ENCODE measurements around the gene RPLP2. TPM values are rescaled to one million over a fixed set of nuclear protein-coding genes. Genes with fewer than 3 reads are reported as not detected.

The RPLP2 gene
- polyA plus RNA-seq, 3 donors: 827 to 976 (median 885) TPM

DNA sequence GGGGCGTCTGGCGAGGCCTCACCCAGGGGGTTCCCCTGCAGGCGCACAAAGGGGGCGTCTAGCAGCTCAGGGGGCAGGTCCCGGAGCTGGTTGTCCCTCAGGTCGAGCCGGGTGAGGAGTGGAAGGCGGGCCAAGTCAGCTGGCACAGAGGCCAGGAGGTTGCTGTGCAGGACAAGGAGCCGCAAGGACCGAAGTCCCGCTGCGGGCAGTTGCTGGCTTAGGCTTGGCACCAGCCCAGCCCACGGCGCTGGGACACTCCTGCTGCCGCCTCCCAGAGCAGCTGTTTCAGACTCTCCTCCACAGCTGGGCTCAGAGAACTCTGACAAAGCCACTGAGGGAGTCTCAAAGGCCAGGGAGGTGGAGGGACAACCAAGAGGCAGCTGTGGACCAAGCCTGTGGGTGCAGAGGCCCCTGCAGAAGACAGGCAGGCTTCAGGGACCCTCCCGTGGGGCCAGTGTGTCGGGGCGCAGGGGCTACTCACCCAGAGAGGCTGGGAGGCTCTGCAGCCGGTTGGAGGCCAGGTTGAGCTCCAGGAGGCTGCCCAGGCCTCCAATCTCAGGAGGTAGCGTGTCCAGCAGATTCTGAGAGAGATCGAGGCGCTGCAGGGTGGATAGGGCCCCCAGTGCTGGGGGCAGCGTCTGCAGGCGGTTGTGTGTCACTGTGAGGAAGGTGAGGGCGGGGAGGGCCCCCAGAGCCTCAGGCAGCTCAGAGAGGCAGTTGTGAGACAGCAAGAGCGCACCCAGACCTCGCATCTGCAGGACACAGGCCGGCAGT lies 6.9 kb upstream of the RPLP2 start:
- no peak for DNase-seq (ENCODE audit: low read depth in 3 of 3, low spot score in 2 of 3)

DNA sequence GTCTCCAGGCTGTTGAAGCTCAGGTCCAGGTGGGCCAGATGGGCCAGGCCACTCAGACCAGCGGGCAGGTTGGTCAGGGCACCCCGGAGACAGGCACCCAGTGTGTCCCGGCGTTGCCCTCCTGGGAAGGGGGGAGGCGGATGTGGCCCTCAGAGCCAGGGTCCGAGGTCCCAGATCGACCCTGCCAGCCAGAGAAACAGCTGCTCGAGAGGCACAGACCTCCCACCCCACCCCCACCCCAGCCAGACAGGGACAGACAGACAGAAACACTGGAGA lies 6.4 kb upstream of the RPLP2 start:
- no peak for DNase-seq (ENCODE audit: low read depth in 3 of 3, low spot score in 2 of 3)

DNA sequence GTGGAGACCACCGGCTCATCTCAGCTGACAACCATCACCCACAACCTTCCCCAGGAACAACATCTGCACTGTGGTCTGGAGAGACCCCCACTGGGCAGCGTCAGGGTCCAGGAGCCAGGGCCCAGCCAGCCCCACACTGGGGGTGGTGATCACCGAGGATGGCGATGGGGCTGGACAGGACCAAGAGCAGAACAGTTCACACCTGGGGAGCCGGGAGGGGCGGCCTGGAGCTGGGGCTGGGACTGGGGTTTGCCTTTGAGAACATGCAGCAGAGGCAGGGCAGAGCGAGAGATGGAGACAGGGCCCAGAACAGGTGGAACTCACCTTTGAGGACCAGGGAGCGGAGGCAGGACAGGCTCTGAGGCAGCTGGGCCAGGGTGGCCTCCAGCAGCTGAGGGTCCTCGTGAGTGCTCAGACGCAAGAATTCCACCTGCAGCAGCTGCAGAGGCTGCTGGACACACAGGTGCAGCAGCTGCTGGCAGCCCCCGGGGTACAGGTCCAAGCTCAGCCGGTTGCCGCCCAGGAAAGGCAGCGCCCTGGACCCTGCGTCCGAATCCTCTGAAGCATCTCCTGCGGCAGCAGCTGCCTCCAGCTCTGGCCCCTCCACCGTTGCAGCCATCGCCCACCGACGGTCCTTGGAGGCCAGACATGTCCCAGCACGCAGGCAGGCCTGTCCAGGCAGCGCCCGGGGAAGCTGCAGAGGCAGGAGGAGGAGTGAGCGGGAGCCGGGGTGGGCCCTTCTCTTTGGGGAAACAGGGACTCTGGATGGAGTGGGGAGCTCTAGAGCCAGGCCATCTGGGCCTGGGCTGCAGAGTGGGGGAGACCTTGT lies 5.8 kb upstream of the RPLP2 start:
- no peak for DNase-seq (ENCODE audit: low read depth in 3 of 3, low spot score in 2 of 3)

DNA sequence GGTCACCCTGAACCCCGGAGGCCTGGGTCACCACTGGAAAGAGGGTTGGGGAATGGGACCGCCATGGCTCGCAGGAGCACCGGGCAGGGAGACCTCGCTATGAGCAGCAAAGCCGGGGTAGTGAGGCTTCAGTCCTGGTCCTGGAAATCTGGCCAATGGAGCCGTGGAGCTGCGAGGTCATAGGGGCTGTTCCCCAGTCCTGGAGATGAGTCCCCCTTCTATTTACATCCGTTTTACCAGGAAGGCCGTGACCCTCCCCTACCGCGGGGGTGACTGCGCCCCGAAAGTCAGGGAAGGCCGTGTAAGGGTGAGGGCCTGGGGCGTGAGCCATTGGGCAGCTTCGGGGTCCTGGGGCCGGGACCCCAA lies 5.2 kb upstream of the RPLP2 start:
- DNase-seq (ENCODE audit: low read depth in 3 of 3, low spot score in 2 of 3): no peak

DNA sequence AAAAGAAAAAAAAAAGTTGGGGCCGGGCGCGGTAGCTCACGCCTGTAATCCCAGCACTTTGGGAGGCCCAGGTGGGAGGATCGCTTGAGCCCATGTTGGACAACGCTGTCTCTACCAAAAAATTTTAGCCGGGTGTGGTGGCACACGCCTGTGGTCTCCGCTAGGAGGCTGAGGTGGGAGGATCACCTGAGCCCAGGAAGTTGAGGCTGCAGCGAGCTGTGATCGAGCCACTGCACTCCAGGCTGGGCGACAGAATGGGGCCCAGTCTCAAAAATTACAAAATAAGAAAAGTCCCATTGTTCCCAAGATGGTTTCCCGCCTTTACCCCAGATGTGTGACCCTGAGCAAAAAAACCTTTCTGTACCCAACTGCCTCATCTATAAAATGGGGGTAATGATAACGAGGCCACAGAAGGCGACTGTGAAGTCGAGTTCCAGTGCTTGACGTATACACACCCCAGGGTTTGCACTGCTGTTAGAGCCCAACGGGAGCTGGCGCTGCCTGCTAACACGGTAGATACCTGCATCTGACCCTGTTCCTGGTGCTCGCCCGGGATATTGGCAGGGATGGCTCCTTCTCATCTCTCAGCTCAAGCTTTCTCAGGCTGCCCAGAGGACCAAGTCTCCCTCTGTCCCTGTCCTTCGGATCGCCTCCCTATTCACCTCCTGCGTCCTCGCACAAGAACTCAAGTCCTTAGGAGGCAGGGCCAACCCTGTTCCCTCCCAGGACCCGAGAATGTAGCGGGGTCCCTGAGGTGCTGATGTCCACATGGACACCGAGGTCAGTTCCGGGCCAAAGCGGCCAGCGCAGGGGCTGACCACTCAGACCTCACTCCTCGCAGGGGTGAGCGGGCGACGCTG lies 1.1 kb upstream of the RPLP2 start:
- no peak for DNase-seq (ENCODE audit: low read depth in 3 of 3, low spot score in 2 of 3)

DNA sequence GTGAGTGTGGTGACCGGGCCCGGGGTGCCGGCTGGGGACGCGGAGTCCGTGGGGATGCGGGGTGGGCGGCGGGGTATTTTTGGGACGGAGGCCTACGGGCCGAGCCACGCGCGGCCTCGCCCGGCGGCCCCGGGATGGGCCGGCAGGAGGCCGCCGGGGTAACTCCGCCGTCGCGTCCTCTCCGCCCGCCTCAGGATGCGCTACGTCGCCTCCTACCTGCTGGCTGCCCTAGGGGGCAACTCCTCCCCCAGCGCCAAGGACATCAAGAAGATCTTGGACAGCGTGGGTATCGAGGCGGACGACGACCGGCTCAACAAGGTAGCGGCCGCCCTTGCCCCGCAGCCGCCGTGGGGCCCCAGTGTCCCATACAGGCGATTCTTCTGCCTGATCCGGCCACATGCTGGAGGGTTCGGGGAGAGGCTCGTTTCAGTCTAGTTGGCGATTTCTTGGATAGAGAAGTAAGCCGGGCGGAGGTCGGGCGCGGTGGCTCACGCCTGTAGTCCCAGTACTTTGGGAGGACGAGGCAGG lies 337 bp downstream of the RPLP2 start:
- DNase-seq (ENCODE audit: low read depth in 3 of 3, low spot score in 2 of 3): no peak

DNA sequence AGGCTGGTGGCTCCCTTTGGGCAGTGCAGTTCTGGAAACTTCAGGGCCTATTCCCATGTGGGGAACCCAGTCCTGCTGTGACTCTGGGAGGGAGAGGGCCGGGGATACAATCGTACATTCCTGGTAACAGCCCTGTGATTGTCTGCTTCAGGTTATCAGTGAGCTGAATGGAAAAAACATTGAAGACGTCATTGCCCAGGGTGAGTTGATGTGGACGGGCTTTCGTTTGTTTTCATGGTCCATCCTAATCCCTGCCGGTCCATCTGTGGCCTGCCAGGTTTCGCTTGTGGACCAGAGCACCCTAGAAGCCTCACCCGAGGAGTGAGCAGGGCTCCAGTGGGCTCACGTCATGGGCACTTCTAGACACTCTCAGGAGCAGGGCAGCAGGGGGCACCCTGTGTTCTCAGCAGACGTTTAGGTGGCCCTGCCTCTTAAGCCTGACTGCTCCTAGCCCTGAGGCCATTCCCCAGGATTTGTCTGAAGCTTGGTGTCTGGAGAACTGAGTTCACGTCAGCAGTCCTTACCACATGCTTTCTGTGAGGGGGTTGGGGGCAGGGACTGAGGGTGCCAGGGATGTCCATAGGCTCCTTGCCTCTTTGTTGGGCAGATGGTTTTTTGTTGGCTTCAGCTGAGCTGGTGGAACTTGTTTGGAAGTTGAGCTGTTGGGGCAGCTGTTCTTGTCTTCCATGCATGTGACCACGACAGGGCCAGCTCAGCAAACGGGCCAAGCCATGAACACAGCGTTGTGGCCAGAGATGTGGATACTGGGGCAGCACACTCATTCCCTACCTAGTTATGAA lies 1.9 kb downstream of the RPLP2 start:
- DNase-seq (ENCODE audit: low read depth in 3 of 3, low spot score in 2 of 3): no peak

DNA sequence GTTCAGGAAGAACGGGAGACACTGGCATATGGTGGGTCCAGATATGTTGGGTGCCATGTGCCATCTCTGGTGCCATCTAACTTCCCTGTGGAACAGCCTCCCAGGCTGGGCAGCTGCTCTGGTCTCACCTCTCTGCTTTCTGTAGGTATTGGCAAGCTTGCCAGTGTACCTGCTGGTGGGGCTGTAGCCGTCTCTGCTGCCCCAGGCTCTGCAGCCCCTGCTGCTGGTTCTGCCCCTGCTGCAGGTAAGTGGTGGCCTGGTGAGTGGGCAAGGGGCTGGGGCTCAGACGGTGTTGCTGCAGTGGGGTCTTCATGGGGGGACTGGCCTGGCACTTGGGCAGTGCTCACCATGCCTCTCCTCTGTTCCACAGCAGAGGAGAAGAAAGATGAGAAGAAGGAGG lies 2.6 kb downstream of the RPLP2 start:
- DNase-seq (ENCODE audit: low read depth in 3 of 3, low spot score in 2 of 3): no peak

DNA sequence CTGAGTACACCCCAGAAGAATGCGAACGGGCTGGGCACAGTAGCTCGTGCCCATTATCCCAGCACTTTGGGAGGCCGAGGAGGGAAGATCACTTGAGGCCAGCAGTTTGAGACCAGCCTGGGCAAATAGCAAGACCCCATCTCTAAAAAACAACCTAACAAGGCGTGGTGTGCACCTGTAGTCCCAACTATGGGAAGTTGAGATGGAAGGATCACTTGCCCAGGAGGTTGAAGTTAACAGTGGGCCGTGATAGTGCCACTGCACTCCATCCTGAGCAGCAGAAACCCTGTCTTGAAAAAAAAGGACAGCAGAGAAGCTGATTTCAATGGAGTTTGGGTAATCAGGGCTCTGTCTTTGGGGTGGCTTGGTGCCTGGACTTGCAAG lies 3.3 kb downstream of the RPLP2 start:
- DNase-seq (ENCODE audit: low read depth in 3 of 3, low spot score in 2 of 3): no peak

DNA sequence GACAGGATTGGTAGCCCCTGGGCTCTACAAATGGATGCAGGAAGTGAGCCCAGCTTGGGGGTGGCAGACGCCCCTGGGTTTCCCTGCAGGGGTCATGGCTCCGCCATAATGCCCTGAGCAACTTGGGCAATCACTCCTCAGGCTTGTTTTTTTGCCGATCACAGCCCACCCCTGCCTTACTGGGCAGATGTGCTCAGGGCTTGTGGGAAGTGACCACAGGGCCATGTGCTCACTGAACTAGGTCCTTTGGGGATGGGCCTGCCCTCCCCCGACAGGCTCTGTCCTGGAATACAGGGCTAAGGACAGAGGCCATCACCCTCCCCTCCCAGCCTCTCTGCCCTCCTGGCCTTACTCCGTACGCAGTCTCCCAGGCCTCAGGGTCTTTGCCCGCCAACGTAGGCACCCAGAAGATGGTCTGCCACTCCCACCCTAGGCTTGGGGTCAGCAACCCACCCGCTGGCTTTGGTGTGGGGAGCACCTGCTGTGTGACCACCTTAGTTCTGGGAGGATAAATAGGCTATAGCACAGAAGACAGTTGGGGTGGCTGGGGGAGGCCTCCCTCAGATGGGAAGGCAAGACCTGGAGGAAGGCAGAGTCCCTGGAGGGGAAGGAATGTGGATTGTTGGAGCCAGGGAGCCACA lies 3.8 kb downstream of the RPLP2 start:
- no peak for DNase-seq (ENCODE audit: low read depth in 3 of 3, low spot score in 2 of 3)

DNA sequence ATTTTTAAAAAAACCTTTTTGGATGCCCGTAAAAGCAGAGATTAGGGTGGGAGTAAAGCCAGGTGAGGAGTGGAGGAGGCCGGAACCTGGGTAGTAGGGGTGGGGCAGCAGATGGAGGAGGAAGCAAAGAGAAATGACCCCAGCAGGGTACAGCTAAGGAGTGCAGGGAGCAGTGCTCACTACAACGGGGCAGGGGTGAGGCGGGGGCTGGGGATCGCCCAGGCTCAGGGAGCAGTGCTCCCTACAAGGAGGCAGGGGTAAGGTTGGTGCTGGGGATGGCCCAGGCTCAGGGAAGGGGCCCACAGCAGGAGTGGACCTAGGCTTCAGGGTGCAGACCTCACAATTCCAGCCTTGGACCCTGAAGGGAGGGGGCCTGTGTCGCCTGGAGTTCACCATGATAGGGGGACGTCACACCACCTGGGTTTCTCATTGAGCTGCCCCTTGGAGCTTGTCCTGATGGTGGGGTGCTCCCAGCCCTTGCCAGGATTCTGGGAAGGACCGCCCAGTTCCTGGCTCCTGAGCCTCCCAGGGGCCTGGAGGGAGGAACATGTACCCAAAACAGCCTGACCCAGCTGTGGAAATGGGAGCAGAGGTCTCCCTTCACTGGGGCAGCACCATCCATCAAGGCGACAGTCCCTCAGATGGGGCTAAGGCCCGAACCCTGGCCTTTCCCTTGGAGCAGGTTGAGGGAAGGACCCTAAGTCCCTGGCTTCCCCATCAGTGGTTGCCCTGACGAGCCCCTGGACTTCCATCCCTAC lies 6.1 kb downstream of the RPLP2 start:
- DNase-seq (ENCODE audit: low read depth in 3 of 3, low spot score in 2 of 3): no peak

DNA sequence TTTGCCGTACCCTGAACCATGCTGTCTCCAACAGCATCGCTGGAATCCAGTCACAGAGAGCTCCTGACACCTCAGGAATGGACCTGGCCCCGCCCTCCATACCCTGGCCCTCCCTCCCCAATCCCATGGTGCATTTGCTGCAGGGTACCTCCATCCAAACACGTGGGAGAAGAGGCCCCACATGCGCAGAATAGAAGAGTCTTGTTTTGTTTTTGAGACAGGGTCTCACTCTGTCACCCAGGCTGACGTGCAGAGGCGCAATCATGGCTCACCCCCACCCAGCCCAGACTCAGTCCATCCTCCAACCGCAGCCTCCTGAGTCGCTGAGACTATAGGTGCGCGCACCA lies 6.6 kb downstream of the RPLP2 start:
- DNase-seq (ENCODE audit: low read depth in 3 of 3, low spot score in 2 of 3): no peak

DNA sequence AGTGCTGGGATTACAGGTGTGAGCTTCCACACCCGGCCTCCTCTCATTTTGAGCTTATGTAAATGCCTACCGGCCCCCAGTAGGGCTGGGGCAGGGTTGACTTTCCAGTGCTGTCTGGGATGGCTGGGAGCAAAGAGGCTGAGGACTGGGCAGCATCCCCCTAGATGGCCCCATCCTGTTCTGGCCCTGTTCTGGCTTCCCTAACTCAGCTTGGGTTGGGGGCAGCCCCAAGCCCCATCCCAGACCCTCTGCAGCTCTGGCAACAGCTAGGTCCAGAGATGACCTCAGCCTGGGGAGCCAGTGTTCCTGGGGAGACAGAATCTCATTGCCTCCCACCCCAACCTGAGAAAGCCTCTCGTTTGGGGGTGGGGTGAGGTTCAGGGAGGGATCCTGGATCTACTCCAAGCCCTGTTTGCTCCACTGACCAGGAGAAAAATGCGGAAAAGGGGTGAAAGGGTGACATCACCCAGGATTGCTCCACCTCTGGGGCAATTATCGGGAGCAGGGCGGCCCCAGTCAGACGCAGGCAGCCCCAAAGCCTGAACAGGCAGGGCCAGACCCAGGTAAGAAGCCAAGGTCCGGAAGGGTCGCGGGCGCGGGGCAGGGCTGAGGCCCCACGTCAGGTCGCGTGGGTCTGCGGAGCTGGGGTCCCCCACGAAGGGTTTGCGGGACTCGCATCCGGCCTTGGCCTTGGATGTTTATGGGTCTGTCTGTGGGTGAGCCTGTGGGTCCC lies 8.8 kb downstream of the RPLP2 start, which contains the start of gene PNPLA2:
Gene PNPLA2 (plus strand): TSS at position 519 of the 733 bp plus-strand sequence. CDS start 805 bp downstream, outside the sequence.
- no peak for DNase-seq (ENCODE audit: low read depth in 3 of 3, low spot score in 2 of 3)

DNA sequence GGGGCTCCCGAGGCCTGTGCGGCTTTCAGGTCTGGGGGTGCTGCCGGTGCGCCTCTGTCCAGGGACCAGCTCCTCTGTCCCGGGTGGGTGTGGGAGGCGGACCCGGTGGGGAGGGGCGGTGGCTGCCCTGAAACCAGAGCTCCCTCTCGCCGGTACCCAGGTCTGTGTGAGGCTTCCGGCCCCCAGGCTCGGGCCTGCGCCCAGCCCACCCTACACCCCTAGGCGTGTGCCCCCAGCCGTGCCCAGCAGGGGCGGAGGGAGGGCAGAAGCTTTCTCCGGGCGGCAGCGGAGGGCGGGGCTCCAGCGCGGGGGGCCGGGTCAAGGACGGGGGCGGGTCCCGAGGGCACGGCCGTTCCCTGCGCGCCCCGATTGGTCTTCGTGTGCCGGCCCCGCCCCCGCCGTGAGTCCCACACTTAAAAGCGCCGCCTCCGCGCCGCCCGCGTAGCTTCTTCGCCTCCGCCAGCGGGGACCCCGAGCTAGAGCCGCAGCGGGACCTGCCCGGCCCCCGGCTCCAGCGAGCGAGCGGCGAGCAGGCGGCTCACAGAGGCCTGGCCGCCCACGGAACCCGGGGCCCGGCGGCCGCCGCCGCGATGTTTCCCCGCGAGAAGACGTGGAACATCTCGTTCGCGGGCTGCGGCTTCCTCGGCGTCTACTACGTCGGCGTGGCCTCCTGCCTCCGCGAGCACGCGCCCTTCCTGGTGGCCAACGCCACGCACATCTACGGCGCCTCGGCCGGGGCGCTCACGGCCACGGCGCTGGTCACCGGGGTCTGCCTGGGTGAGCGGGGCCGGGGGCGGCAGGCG lies 9.6 kb downstream of the RPLP2 start:
- DNase-seq (ENCODE audit: low read depth in 3 of 3, low spot score in 2 of 3): no peak

DNA sequence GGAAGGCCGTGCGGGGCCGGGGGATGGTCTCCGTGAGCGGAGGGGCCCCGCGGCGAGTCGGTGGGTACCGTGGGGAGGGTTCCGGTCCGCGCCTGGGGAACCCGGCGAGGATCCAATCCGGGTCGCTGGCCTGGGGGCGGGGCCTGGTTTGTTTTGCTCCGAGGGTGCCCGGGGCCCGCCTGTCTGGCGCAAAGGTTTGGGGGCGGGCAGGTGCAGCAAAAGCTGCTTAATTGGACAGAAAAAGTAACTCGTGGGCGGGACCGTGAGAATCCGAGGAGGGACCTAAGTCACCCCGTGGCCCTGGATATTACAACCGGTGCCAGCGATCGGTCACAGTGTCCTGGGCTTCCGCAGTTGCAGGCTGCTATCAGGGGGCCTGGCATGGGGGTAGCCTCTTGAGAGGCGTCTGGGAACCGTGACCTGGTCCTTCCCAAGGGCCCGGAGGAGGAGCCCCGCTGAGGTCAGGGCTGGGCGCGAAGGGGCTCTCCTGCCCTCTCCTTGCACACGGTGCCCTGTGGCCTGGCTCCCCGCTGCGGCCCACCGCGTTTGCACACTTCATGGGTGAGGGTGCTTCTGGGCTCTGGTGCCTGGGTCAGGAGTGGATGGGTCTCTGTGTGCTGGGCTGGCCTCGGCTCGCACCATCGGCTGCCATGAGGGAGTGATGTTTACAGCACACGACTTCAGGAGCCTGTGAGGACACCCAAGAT lies 10.3 kb downstream of the RPLP2 start:
- DNase-seq (ENCODE audit: low read depth in 3 of 3, low spot score in 2 of 3): no peak

DNA sequence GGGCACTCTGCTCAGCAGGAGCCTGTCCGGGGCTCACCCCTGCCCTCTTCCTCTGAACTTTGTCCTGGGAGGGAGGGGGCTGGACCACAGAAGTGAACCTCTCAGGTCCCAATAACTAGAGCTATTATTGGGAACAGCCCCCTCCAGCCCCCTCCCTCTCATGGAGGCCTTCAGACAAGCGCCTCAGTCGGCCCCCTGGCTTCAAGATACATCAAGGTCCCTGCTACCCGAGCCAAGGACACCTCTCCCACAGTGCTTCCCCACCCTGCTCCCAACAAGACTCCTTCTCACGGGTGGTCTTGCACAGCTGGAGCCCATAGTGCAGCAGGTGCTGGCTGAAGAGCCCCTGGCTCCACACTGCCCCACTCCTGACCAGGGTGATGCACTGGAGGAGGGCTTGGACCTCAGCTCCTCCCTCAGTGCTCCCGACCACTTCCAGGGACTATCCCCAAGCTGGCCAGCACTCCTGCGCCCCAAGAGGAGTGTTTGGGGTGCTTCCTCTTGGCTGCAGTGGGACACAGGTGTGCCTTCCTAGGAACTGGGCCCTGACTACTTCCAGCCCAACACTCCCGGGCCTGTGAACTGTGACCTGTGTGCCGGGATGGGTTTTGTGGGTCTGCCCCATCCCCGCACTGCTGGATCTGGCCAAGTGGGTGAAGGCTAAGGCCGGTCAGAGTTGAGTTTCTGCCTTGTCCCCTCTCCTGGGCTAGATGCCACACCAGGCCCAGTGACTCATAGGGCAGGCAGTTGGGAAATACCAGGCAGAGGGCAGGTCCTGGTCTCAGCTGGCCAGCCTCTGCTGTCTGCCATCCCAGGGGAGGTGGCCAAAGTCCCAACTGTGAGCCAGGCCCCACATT lies 11.1 kb downstream of the RPLP2 start:
- no peak for DNase-seq (ENCODE audit: low read depth in 3 of 3, low spot score in 2 of 3)

Measured in right renal cortex interstitium (tissue), 3 donors.